ENCODE measurements around the gene USP6NL.
"Not testable (repeated sequence)": the region's sequence is repeated elsewhere in the genome, so short reads cannot be mapped to it uniquely, and the experiment has no call there.

The USP6NL gene

DNA sequence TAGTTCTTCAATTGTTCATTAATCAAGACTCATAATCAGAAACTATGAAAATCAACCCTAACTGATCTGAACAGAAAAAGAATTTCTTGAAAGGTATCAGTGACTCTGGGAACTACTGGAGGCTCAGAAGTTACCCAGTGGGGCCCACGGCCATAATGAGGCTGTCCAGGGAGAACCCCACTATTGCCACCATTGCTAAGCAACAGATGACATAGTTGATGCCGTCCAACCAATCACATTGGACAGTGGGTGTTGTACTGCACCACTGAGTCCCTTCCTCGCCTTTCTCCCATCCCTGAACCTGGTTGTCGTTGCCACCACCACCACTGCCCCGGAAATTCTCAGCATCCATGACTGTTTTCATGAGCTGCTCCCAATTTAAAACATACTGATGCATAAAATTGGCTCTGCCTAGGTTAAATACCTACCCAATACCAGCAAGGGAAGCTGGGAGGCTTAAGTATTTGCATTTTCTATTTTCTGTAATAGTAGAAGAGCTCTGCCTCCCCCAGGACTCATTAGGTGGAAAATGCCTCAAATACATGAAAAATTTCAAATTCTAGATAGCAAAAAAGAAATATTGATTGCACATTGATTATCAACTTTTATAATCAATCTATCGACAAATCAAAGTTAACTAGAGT, 26.7 kb upstream of the USP6NL start:
- DNase-seq (ENCODE audit: insufficient read length) (no peak), FAIRE-seq (peak; percentile 56)
- TF ChIP-seq POLR2AphosphoS5 (IDR thresholded peaks at IDR 0.05; ENCODE audit: low read depth, low read length) (no peak), POLR2A (IDR thresholded peaks at IDR 0.05; ENCODE audit: low read depth, low read length) (no peak), TAF1 (IDR thresholded peaks at IDR 0.05; ENCODE audit: borderline replicate concordance, low read depth, low read length) (no peak)

DNA sequence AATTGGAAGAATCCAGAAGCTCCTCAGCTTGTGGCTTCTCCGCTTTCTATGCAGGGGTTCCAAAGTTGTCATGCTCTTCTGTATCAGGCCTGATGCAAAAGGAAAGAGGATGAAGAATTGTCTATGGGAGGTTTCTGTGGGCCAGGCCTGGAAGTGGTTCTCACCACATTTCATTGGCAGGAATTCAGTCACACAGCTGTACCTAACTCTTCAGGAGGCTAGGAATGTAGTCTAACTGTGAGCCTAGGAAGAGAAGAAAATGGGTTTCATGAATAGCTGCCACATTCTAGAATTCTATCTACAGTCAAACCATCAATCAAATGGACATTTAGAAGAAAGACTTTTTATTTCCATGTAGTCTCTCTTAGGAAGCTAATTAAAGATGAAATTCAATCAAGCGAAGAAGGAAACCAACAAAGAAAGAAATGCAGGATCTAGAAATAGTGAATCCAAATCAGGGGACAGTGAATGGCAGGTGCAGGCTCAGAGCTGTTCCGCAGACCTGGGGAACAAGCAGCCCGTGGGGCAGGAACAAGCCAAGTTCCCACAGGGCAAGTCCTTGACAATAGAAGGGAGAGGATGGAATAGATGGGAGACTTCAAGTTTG, 25.4 kb upstream of the USP6NL start:
- no peak for TF ChIP-seq POLR2A (IDR thresholded peaks at IDR 0.05; ENCODE audit: low read depth, low read length)
- TF ChIP-seq POLR2AphosphoS5 (IDR thresholded peaks at IDR 0.05; ENCODE audit: low read depth, low read length), result no peak
- TF ChIP-seq TAF1 (IDR thresholded peaks at IDR 0.05; ENCODE audit: borderline replicate concordance, low read depth, low read length), result no peak
- FAIRE-seq, result no peak

GRCh38 chr10:11631890-11632587, 20.6 kb upstream of the USP6NL start:
- peak; percentile 37 for DNase-seq (ENCODE audit: insufficient read length)
- FAIRE-seq, result peak; percentile 95
- TF ChIP-seq POLR2AphosphoS5 (IDR thresholded peaks at IDR 0.05; ENCODE audit: low read depth, low read length) (no peak), TAF1 (IDR thresholded peaks at IDR 0.05; ENCODE audit: borderline replicate concordance, low read depth, low read length) (no peak), POLR2A (IDR thresholded peaks at IDR 0.05; ENCODE audit: low read depth, low read length) (no peak)

More for the DNA sequence above, 25.4 kb upstream of the USP6NL start:
- no peak for DNase-seq (ENCODE audit: insufficient read length)

DNA sequence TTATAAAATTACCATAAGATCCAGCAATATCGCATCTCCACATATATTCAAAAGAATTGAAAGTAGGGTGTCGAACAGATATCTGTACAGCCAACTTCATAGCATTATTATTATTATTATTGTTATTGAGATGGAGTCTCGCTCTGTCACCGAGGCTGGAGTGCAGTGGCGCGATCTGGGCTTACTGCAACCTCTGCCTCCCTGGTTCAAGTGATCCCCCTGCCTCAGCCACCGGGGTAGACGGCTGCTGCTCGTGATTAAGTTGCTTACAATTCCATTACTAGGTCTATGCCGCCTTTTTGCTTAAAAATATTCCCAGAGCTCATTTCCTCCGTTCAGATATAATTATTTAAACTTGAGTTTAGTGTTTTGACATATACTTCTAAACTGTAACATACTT, 19.8 kb upstream of the USP6NL start:
- DNase-seq (ENCODE audit: insufficient read length) (no peak), FAIRE-seq (peak; percentile 46)
- TF ChIP-seq TAF1 (IDR thresholded peaks at IDR 0.05; ENCODE audit: borderline replicate concordance, low read depth, low read length), result no peak

- no peak for TF ChIP-seq POLR2A (IDR thresholded peaks at IDR 0.05; ENCODE audit: low read depth, low read length)
- TF ChIP-seq POLR2AphosphoS5 (IDR thresholded peaks at IDR 0.05; ENCODE audit: low read depth, low read length), result no peak
- TF ChIP-seq TAF1 (IDR thresholded peaks at IDR 0.05; ENCODE audit: borderline replicate concordance, low read depth, low read length), result no peak
- peak; percentile 84 for FAIRE-seq
- DNase-seq (ENCODE audit: insufficient read length), result no peak
Measured at GRCh38 chr10:11629731-11630130, 18.3 kb upstream of the USP6NL start.

- FAIRE-seq; DNase-seq (ENCODE audit: insufficient read length): not testable (repeated sequence)
Measured at GRCh38 chr10:11627941-11628340, 16.5 kb upstream of the USP6NL start.

DNA sequence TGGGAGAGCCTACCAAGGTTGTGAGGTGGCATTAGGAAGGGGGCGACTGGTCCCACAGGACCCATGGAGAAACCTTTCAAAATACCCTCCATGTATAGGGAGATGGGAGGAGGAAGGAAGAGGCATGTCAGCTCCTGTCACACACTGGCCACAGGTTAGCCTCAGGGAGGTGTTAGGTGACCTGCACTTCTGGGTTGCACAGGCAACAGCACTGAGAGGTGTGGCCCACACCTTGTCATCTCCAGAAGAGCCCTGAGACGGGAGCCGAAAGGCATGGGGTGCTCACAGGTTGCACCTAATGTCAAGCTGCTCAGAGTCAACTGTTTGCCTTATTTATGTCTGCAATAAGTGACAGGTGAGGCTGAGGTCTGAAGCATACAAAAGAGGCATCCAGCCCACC, 14.6 kb upstream of the USP6NL start:
- no peak for TF ChIP-seq TAF1 (IDR thresholded peaks at IDR 0.05; ENCODE audit: borderline replicate concordance, low read depth, low read length)
- TF ChIP-seq POLR2A (IDR thresholded peaks at IDR 0.05; ENCODE audit: low read depth, low read length), result no peak
- no peak for TF ChIP-seq POLR2AphosphoS5 (IDR thresholded peaks at IDR 0.05; ENCODE audit: low read depth, low read length)
- FAIRE-seq (no peak), DNase-seq (ENCODE audit: insufficient read length) (no peak)

DNA sequence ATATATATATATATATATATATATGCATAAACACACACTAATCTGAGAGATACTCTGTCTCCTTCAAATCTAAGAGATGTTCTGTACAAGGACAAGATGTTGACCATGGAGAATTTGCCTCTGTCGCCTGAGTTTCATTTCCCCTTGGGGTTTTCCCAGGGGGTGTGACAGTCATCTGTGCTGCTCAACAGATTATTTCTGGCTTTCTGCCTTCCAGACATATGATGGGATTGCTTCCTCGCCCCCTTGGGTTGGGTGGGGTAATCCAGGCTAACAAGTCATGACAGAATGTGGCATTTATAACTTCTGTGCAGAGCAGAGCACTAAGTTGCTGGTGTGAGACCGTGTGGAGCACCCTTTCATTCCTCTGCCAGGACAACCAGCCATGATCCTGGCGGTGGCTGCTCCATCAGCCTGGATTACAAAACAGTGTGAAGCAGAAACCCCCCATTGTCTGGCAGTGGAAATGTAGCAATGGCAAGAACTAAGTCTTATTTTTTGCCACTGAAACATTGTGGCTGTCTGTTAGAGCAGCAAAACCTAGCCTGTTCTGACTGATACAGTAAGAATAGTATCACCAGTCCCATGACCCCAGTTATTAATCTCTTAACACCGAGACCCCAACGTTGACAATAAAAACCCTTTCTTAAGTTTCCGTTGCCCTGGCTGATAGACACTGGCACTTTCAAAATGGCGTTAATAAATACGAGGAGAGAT, 13.7 kb upstream of the USP6NL start:
- DNase-seq (ENCODE audit: insufficient read length), result no peak

GRCh38 chr10:11617233-11617632, 5.8 kb upstream of the USP6NL start:
- DNase-seq (ENCODE audit: insufficient read length), result no peak
- no peak for FAIRE-seq
- TF ChIP-seq TAF1 (IDR thresholded peaks at IDR 0.05; ENCODE audit: borderline replicate concordance, low read depth, low read length), result no peak
- TF ChIP-seq POLR2A (IDR thresholded peaks at IDR 0.05; ENCODE audit: low read depth, low read length), result no peak
- no peak for TF ChIP-seq POLR2AphosphoS5 (IDR thresholded peaks at IDR 0.05; ENCODE audit: low read depth, low read length)

More for the DNA sequence above, 13.7 kb upstream of the USP6NL start:
- peak; percentile 90 for FAIRE-seq
- TF ChIP-seq POLR2A (IDR thresholded peaks at IDR 0.05; ENCODE audit: low read depth, low read length), result no peak
- no peak for TF ChIP-seq POLR2AphosphoS5 (IDR thresholded peaks at IDR 0.05; ENCODE audit: low read depth, low read length)
- no peak for TF ChIP-seq TAF1 (IDR thresholded peaks at IDR 0.05; ENCODE audit: borderline replicate concordance, low read depth, low read length)

DNA sequence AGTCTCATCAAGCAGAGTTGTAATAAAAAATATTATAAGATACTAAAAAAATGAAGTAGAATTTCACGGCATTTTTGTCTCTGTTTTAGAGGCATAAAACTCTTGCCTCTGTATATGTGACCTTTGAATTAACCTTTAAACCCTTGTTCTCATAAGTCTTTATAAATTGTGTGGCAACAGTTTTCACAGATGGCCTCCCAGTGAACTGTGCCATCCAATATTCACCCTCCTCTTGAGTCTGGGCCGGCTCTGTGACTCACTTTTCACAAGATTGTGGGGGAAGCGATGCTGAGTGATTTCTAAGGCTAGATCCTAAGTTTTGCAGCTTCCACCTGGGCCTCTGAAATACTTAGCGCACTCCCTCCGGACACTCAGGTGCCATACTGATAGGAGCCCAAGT, 4.6 kb upstream of the USP6NL start:
- FAIRE-seq, result no peak
- no peak for DNase-seq (ENCODE audit: insufficient read length)
- TF ChIP-seq TAF1 (IDR thresholded peaks at IDR 0.05; ENCODE audit: borderline replicate concordance, low read depth, low read length), result no peak
- TF ChIP-seq POLR2A (IDR thresholded peaks at IDR 0.05; ENCODE audit: low read depth, low read length), result no peak
- TF ChIP-seq POLR2AphosphoS5 (IDR thresholded peaks at IDR 0.05; ENCODE audit: low read depth, low read length), result no peak

DNA sequence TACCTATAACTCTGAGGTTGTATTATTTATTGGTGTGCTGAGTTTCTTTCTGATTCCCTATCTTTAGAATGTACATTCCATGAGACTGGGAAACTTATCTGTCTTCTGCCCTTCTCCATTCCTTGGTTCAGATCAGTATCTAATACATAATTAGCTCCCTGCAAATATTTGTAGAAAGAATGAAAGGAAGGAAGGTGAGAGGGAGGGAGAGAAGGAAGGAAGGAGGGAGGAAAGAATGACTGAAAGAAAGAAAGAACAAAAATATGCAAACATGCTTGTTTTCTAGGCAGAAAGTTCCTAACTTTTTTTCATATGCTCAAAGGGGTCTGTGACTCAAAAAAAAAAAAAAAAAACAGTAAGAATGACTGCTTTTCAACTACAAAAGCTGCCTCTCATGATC, 3.9 kb upstream of the USP6NL start:
- no peak for FAIRE-seq

More for the DNA sequence above, 3.9 kb upstream of the USP6NL start:
- DNase-seq (ENCODE audit: insufficient read length), result no peak
- TF ChIP-seq TAF1 (IDR thresholded peaks at IDR 0.05; ENCODE audit: borderline replicate concordance, low read depth, low read length), result no peak
- no peak for TF ChIP-seq POLR2AphosphoS5 (IDR thresholded peaks at IDR 0.05; ENCODE audit: low read depth, low read length)
- TF ChIP-seq POLR2A (IDR thresholded peaks at IDR 0.05; ENCODE audit: low read depth, low read length), result no peak

Measured in GM12892 (cell line).